ENCODE measurements around the gene FRMD4A. TPM values are rescaled to one million over a fixed set of nuclear protein-coding genes. Genes with fewer than 3 reads are reported as not detected.

Gene FRMD4A
- polyA plus RNA-seq, 1 donor (not counting 4 experiments of a cell fraction or from before 2014, with no cell fraction given) = 12.9 TPM

DNA sequence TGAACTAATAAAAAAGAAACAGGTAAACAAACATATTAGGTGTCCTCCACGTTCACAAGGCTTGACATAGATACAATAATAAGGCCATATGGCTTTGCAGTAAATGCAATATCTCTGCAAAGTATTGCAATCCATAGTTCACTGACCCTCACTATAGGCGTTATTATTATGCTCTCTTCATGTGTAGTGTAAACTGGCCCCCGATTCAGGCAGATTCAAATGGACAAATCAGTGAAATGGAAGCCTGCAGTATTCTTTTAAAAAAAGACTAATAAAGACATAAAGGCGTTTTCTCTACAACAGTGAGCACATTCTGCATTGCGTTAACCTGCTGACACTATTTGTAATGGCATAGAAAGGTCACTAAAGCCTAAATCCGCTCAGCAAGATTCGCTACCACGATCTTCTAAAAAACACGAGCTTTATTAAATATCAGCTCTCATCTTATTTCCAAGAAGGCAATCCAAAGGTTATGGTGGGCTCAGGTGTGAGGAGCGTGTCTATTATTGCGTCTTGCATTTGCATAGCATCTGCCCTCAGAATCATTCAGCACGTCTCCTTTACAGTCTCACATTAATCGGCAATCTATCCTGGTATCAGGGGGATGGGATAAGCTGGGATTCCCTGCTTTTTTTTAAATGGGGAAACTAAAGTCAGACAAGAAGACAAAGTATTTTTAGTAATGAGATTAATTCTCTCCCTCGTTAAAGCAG, 36.2 kb downstream of the FRMD4A start:
- H3K4me1 ChIP-seq (ENCODE audit: control insufficient read depth, extremely low read depth, insufficient read depth, low read length) = no peaks in the 10 kb centered on the region
- dilution Hi-C loops (cut with MboI; ENCODE audit: extremely low pct_ligation_motif_present, low sequenced_read_pairs) = no loop called here

DNA sequence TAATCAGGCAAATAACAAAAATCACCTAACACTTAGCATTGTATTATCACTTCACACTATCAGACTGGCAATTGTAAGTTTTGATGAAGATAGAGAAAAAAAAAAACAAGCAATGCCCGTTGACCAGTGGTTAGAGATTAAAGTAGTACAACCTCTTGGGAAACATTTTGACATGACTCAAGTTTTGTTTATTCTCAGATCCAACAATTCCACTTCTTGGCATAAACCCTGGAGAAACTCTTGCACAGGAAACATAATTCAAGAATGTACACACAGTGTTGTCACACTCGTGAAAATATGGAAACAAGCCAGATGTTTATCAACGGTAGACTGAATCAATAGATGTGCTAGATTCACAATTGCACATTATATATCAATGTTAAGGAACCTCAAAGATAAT, 37.2 kb downstream of the FRMD4A start:
- Histone ChIP-seq H3K9me1 (ENCODE audit: control insufficient read depth, extremely low read depth, insufficient read depth, low read length) (no peaks in the 10 kb centered on the region), H3K9ac (ENCODE audit: control insufficient read depth, extremely low read depth, insufficient read depth, low read length) (no peak overlapping the region), H3K4me1 (ENCODE audit: control insufficient read depth, extremely low read depth, insufficient read depth, low read length) (no peaks in the 10 kb centered on the region), H2AFZ (ENCODE audit: control insufficient read depth, low read length) (no peak overlapping the region), H3K79me2 (ENCODE audit: control insufficient read depth, insufficient read depth, low read length) (no peaks in the 10 kb centered on the region), H3K4me2 (ENCODE audit: control insufficient read depth, extremely low read depth, insufficient read depth, low read depth, low read length) (no peak overlapping the region), H4K20me1 (ENCODE audit: control insufficient read depth, extremely low read depth, insufficient read depth, low read length) (no peaks in the 10 kb centered on the region), H3K4me3 (ENCODE audit: control insufficient read depth in 2 of 3, extremely low read depth in 1 of 3, insufficient read depth in 2 of 3, low read depth in 1 of 3, low read length in 3 of 3) (no peak overlapping the region), H3K27ac (ENCODE audit: control insufficient read depth, insufficient read depth, low read length) (no peak overlapping the region), H3K27me3 (ENCODE audit: control insufficient read depth, extremely low read depth, insufficient read depth, low read length) (no peaks in the 10 kb centered on the region), H3K36me3 (ENCODE audit: control insufficient read depth in 2 of 2, extremely low read depth in 1 of 2, insufficient read depth in 2 of 2, low read length in 2 of 2) (no peaks in the 10 kb centered on the region), H3K9me3 (ENCODE audit: control insufficient read depth, low read depth, low read length) (no peaks in the 10 kb centered on the region)
- DNase-seq (ENCODE audit: low read depth, low spot score) (no peak), FAIRE-seq (no peak)
- dilution Hi-C loops (cut with MboI; ENCODE audit: extremely low pct_ligation_motif_present, low sequenced_read_pairs) = no loop called here
- TF ChIP-seq EZH2 (IDR thresholded peaks at IDR 0.05; ENCODE audit: low read length) = no peak
- TF ChIP-seq, protein P1, sequence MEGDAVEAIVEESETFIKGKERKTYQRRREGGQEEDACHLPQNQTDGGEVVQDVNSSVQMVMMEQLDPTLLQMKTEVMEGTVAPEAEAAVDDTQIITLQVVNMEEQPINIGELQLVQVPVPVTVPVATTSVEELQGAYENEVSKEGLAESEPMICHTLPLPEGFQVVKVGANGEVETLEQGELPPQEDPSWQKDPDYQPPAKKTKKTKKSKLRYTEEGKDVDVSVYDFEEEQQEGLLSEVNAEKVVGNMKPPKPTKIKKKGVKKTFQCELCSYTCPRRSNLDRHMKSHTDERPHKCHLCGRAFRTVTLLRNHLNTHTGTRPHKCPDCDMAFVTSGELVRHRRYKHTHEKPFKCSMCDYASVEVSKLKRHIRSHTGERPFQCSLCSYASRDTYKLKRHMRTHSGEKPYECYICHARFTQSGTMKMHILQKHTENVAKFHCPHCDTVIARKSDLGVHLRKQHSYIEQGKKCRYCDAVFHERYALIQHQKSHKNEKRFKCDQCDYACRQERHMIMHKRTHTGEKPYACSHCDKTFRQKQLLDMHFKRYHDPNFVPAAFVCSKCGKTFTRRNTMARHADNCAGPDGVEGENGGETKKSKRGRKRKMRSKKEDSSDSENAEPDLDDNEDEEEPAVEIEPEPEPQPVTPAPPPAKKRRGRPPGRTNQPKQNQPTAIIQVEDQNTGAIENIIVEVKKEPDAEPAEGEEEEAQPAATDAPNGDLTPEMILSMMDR (optimal IDR thresholded peaks at IDR 0.05 in 1 of 3, IDR thresholded peaks at IDR 0.05 in 1 of 3, conservative IDR thresholded peaks at IDR 0.05 in 1 of 3; ENCODE audit: extremely low read depth in 1 of 3, insufficient read depth in 2 of 3, low read length in 3 of 3) = no peak

More for the DNA sequence above, 36.2 kb downstream of the FRMD4A start:
- H4K20me1 ChIP-seq (ENCODE audit: control insufficient read depth, extremely low read depth, insufficient read depth, low read length) = no peaks in the 10 kb centered on the region
- no peaks in the 10 kb centered on the region for H3K9me3 ChIP-seq (ENCODE audit: control insufficient read depth, low read depth, low read length)
- H3K36me3 ChIP-seq (ENCODE audit: control insufficient read depth in 2 of 2, extremely low read depth in 1 of 2, insufficient read depth in 2 of 2, low read length in 2 of 2) = no peaks in the 10 kb centered on the region
- H3K4me3 ChIP-seq (ENCODE audit: control insufficient read depth in 2 of 3, extremely low read depth in 1 of 3, insufficient read depth in 2 of 3, low read depth in 1 of 3, low read length in 3 of 3) = no peak overlapping the region
- TF ChIP-seq EZH2 (IDR thresholded peaks at IDR 0.05; ENCODE audit: low read length) = no peak
- TF ChIP-seq, protein P1 (optimal IDR thresholded peaks at IDR 0.05 in 1 of 3, IDR thresholded peaks at IDR 0.05 in 1 of 3, conservative IDR thresholded peaks at IDR 0.05 in 1 of 3; ENCODE audit: extremely low read depth in 1 of 3, insufficient read depth in 2 of 3, low read length in 3 of 3) = no peak
- FAIRE-seq = no peak
- DNase-seq (ENCODE audit: low read depth, low spot score) = no peak
- H3K9me1 ChIP-seq (ENCODE audit: control insufficient read depth, extremely low read depth, insufficient read depth, low read length) = no peaks in the 10 kb centered on the region
- H3K9ac ChIP-seq (ENCODE audit: control insufficient read depth, extremely low read depth, insufficient read depth, low read length) = no peak overlapping the region
- H2AFZ ChIP-seq (ENCODE audit: control insufficient read depth, low read length) = no peak overlapping the region
- no peak overlapping the region for H3K4me2 ChIP-seq (ENCODE audit: control insufficient read depth, extremely low read depth, insufficient read depth, low read depth, low read length)
- no peaks in the 10 kb centered on the region for H3K79me2 ChIP-seq (ENCODE audit: control insufficient read depth, insufficient read depth, low read length)
- no peak overlapping the region for H3K27ac ChIP-seq (ENCODE audit: control insufficient read depth, insufficient read depth, low read length)
- H3K27me3 ChIP-seq (ENCODE audit: control insufficient read depth, extremely low read depth, insufficient read depth, low read length) = peaks cover 5% of the 10 kb centered on the region
